Neural cell (in vitro differentiated cells): Measurements from ENCODE around the gene CDYL. TPM values are rescaled to one million over a fixed set of nuclear protein-coding genes. Genes with fewer than 3 reads are reported as not detected.

Experiments
- H2AFZ ChIP-seq: fragments of 200-600, 300-800 bp; sonication (generic), shearing (Covaris generic); 2 replicates; pipeline ENCODE4 v1.6.0; 2014; ENCODE audit warnings: low read depth, mild to moderate bottlenecking, antibody characterized with exemption, low read length, moderate library complexity
- H3F3A ChIP-seq: fragments of 200-600 bp; shearing (Covaris generic); 2 replicates; pipeline ENCODE4 v1.6.1; 2016; ENCODE audit warnings: mild to moderate bottlenecking, moderate library complexity, mixed read lengths, antibody characterized with exemption, low read length; ENCODE audit not compliant: insufficient read depth, poor library complexity, severe bottlenecking
- H3K27ac ChIP-seq: fragments of 200-600, 300-800 bp; sonication (generic), shearing (Covaris generic); 2 replicates; pipeline ENCODE4 v1.5.1; 2014; ENCODE audit warnings: mild to moderate bottlenecking, low read length, moderate library complexity
- H3K27me3 ChIP-seq: fragments of 300-800, 200-600 bp; sonication (generic), shearing (Covaris generic); 2 replicates; pipeline ENCODE4 v1.6.0; 2014; ENCODE audit warnings: mild to moderate bottlenecking, low read depth, low read length, moderate library complexity; ENCODE audit not compliant: insufficient read depth
- H3K36me3 ChIP-seq: fragments of 300-800, 200-600 bp; sonication (generic), shearing (Covaris generic); 2 replicates; pipeline ENCODE4 v1.5.1; 2014; ENCODE audit warnings: mild to moderate bottlenecking, antibody characterized with exemption, low read length, moderate library complexity; ENCODE audit not compliant: insufficient read depth
- H3K4me2 ChIP-seq: fragments of 300-800, 200-600 bp; sonication (generic), shearing (Covaris generic); 2 replicates; pipeline ENCODE4 v1.6.0; 2014; ENCODE audit warnings: mild to moderate bottlenecking, low read length
- H3K4me3 ChIP-seq: fragments of 300-800, 200-600 bp; sonication (generic), shearing (Covaris generic); 2 replicates; pipeline ENCODE4 v1.5.1; 2014; ENCODE audit warnings: mild to moderate bottlenecking, low read length, moderate library complexity
- H3K79me2 ChIP-seq: fragments of 200-600 bp; shearing (Covaris generic); replicated peaks from 2 replicates; pipeline ENCODE4 v1.6.0; 2014; ENCODE audit warnings: mild to moderate bottlenecking, low read length, moderate library complexity; ENCODE audit not compliant: insufficient read depth
- H3K9ac ChIP-seq: fragments of 300-800, 200-600 bp; sonication (generic), shearing (Covaris generic); 2 replicates; pipeline ENCODE4 v1.6.1; 2016; ENCODE audit warnings: mild to moderate bottlenecking, low read length, mixed read lengths
- H3K9me2 ChIP-seq: fragments of 200-600 bp; shearing (Covaris generic); 2 replicates; pipeline ENCODE4 v1.6.1; 2016; ENCODE audit warnings: mild to moderate bottlenecking, low read length, mixed read lengths; ENCODE audit not compliant: insufficient read depth
- H3K9me3 ChIP-seq: fragments of 200-600, 300-800 bp; sonication (generic), shearing (Covaris generic); 2 replicates; pipeline ENCODE4 v1.6.1; 2016; ENCODE audit warnings: mild to moderate bottlenecking, mixed run types, low read length, moderate library complexity, mixed read lengths
- H4K20me1 ChIP-seq: fragments of 200-600 bp; shearing (Covaris generic); 2 replicates; pipeline ENCODE4 v1.6.1; 2016; ENCODE audit warnings: mild to moderate bottlenecking, mixed run types; ENCODE audit not compliant: insufficient read depth
- CTCF ChIP-seq: fragments of 450-650 bp; IDR thresholded peaks from 2 replicates; pipeline ENCODE4 v1.5.1; 2014; ENCODE audit warnings: antibody characterized with exemption, mild to moderate bottlenecking, moderate library complexity; ENCODE audit not compliant: poor library complexity, severe bottlenecking
- EP300 ChIP-seq: fragments of 450-650 bp; conservative IDR thresholded peaks from 2 replicates; pipeline ENCODE4 v1.6.1; 2014; ENCODE audit warnings: antibody characterized with exemption, mild to moderate bottlenecking, moderate library complexity; ENCODE audit not compliant: poor library complexity, severe bottlenecking
- EZH2 ChIP-seq: fragments of 200-600, 300-800 bp; shearing (Covaris generic), sonication (generic); IDR thresholded peaks from 2 replicates; pipeline ENCODE4 v1.6.1; 2014; ENCODE audit warnings: antibody characterized with exemption, low read length, borderline replicate concordance, mild to moderate bottlenecking; ENCODE audit not compliant: insufficient read depth, poor library complexity, severe bottlenecking
- MXI1 ChIP-seq: fragments of 450-650 bp; conservative IDR thresholded peaks from 2 replicates; pipeline ENCODE4 v1.6.1; 2014; ENCODE audit warnings: antibody characterized with exemption, mild to moderate bottlenecking; ENCODE audit not compliant: poor library complexity, severe bottlenecking
- POLR2AphosphoS5 ChIP-seq: IDR thresholded peaks from 2 replicates; pipeline ENCODE4 v1.6.1; 2012
- RAD21 ChIP-seq: fragments of 450-650 bp; conservative IDR thresholded peaks from 2 replicates; pipeline ENCODE4 v1.6.1; 2014; ENCODE audit warnings: antibody characterized with exemption, mild to moderate bottlenecking, moderate library complexity
- REST ChIP-seq: IDR thresholded peaks from 2 replicates; pipeline ENCODE4 v1.6.1; 2012; ENCODE audit warnings: borderline replicate concordance
- SMC3 ChIP-seq: fragments of 450-650 bp; conservative IDR thresholded peaks from 2 replicates; pipeline ENCODE4 v1.6.1; 2014; ENCODE audit warnings: antibody characterized with exemption, mild to moderate bottlenecking, moderate library complexity; ENCODE audit not compliant: poor library complexity
- TAF1 ChIP-seq: IDR thresholded peaks from 2 replicates; pipeline ENCODE4 v1.6.1; 2012; ENCODE audit warnings: low read depth
- polyA plus RNA-seq: library from polyadenylated mRNA; depleted of rRNA; stranded (reverse); fragments of >200 nt; gene quantifications from 2 replicates; pipeline ENCODE4 v1.2.3, GENCODE V29; 2014

The CDYL gene
- polyA plus RNA-seq, 1 donor from 2014 or later: 5.2 TPM

- H3K27ac ChIP-seq: no peak overlapping the region
- H3F3A ChIP-seq: no peaks in the 10 kb centered on the region
- H4K20me1 ChIP-seq: no peaks in the 10 kb centered on the region
- no peaks in the 10 kb centered on the region for H3K9me3 ChIP-seq
- H3K36me3 ChIP-seq: no peaks in the 10 kb centered on the region
- H3K9ac ChIP-seq: no peak overlapping the region
- no peak overlapping the region for H3K4me2 ChIP-seq
- TF ChIP-seq CTCF (no peak), POLR2AphosphoS5 (no peak), TAF1 (no peak), SMC3 (no peak), RAD21 (no peak), MXI1 (no peak), EZH2 (no peak), EP300 (no peak), REST (no peak)
- H3K27me3 ChIP-seq: no peaks in the 10 kb centered on the region
- H2AFZ ChIP-seq: no peak overlapping the region
- H3K4me3 ChIP-seq: no peak overlapping the region
- H3K79me2 ChIP-seq: no peaks in the 10 kb centered on the region
- no peaks in the 10 kb centered on the region for H3K9me2 ChIP-seq
These were observed 43.4 kb upstream of the CDYL start for GRCh38 chr6:4732691-4733315.

GRCh38 chr6:4736371-4736873, 39.8 kb upstream of the CDYL start:
- Histone ChIP-seq H3K27ac (no peak overlapping the region), H3K27me3 (no peaks in the 10 kb centered on the region), H3K9ac (no peak overlapping the region), H3K36me3 (no peaks in the 10 kb centered on the region), H3K4me3 (no peak overlapping the region), H2AFZ (no peak overlapping the region), H3K4me2 (no peak overlapping the region), H3K9me2 (no peaks in the 10 kb centered on the region), H3K9me3 (no peaks in the 10 kb centered on the region), H3F3A (no peaks in the 10 kb centered on the region), H3K79me2 (no peaks in the 10 kb centered on the region), H4K20me1 (no peaks in the 10 kb centered on the region)
- TF ChIP-seq POLR2AphosphoS5: no peak
- TF ChIP-seq SMC3: no peak
- no peak for TF ChIP-seq REST
- TF ChIP-seq EZH2: no peak
- TF ChIP-seq MXI1: no peak
- no peak for TF ChIP-seq RAD21
- no peak for TF ChIP-seq CTCF
- no peak for TF ChIP-seq TAF1
- no peak for TF ChIP-seq EP300
